Stimulated activated CD4-positive, alpha-beta T cell treated with anti-CD3 and anti-CD28 coated beads, Interleukin-12 subunit alpha, Interleukin-12 subunit beta, amount 100 ng/mL, for 24 hours (primary cell): ENCODE results near the gene EYS.
"Not testable (repeated sequence)": the region's sequence is repeated elsewhere in the genome, so short reads cannot be mapped to it uniquely, and the experiment has no call there.

Experiments used
- DNase-seq, 2 experiments: peaks; one replicate each; pipeline ENCODE4 v3.0.0-alpha.2; 2020; ENCODE audit warnings: low read depth in 2 of 2

EYS gene

DNA sequence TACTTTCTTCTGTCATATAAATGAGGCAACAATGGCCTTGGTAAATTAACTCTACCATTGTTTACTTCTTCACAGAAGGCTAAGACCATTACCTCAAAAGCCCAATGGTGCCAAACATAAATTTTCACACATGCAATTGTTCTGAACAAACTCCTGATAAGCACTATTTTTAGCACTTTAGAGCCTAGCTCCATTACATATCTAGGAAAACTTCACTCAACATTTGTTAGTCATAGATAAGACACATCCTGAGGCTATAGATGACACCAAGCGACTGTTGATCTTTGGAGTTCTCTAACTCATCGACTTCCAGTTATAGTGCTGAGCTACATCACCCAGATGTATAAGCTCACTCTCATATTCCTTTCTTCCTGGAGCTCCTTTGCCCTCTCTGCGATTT lies 245.9 kb downstream of the EYS start:
- DNase-seq, result no peak

DNA sequence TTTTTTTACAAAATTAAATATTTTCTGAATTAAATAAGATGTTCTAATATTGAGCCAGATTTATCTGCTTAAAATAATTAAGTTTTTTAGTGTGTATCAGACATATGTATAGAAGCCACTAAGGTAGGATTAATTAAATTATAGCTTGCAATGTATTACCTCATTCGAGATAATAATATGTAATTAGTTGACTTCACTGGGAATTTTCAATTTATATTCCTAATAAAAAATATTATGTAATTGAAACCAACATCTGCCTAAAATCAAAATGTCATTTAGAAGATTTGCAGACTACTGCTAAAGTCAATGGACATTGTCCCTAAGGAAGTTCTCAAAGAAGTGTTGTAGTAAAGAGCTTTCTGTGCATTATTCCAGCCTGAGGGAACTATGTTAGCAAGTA lies 254.7 kb downstream of the EYS start:
- DNase-seq, result no peak

DNA sequence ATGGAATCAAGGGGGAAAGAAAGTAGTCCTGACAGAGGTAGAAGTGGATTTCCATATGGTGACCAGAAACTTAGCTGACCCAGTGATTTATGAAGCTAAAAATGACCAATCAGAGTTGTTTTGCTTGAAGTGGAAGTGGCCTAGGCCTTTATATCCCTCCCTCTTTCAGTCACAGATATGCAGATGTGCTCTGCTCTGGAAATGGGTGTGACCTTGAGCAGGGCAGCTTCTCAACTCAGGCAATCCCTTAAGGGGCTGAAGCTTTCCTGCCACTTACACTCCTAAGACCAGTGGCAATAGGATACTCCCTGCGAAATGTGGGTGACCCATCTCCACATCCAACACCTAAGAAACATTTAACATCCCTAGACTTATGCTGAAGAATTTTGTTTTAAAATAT lies 256.6 kb downstream of the EYS start:
- no peak for DNase-seq

DNA sequence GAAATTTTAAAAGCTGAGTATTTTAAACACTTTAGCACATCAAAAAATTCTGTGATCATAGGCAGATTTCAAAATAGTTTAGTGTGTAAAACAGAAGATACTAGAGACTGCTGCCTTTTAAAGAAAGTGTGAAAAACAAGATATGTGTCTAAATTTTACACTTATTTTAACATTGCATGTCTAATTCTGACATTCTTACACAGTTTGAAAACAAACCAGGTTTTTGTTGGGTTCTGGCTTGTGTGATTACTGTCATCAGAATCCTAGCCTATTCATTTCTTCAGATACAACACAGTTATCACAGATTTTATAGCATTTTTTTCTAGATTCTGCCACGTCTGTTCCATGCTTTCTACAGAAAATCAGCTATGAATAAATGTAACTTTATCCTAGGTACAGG lies 257.1 kb downstream of the EYS start:
- no peak for DNase-seq

DNA sequence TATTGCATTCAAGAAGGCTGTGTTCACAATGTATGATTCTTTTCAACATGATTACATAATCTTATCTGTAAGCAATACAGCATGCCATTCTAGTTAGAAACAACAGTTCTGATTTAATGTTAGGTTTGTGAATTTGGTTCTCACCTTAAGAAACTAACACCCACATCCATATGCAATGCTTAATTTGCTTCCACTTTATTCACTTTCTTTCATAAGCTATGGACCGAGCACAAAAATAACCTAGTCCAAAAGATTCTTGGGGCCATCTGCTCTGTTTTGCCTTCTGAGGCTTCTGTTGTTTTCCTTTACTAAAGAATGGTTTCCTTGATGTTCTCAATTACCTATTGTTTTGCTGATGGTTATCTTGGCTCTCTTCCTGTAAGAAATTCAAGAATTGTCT lies 258.2 kb downstream of the EYS start:
- DNase-seq, result no peak

DNA sequence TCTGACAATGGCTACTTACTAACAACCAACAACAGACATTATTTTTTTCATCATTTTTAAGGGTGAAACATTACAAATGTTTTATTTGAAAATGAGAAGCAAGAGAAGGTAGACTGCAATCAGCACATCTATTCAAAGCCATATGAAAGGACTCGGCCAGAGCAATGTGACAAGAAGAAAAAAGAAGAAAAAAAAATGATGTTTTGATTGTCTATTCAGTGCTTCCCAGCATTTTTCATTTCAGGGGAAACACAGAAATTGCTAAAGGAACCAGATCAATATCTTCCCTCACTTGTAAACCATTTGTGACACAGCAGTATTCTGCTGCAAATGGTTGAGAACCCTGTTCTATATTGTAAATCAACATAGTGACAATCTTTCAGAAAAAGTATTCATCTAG lies 270.7 kb downstream of the EYS start:
- DNase-seq, result no peak

DNA sequence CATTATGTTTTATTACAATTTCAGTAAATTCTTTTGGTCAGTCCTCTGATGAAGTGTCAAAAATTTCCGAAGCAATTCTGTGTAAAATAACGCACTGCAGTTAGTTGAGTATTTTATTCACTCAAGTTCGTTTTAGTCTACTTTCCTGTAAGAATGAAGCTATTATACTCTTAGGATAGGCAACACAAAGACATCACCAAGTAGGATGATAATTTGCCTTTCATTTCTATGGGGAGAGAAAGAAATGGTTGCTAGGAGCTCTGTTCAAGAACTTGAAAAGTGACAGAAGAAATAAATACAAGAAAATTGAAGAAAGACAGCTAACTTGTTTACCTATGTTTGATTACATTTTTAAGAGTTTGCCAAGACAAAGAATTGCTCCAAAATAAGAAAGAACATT lies 290.4 kb downstream of the EYS start:
- DNase-seq, result no peak

DNA sequence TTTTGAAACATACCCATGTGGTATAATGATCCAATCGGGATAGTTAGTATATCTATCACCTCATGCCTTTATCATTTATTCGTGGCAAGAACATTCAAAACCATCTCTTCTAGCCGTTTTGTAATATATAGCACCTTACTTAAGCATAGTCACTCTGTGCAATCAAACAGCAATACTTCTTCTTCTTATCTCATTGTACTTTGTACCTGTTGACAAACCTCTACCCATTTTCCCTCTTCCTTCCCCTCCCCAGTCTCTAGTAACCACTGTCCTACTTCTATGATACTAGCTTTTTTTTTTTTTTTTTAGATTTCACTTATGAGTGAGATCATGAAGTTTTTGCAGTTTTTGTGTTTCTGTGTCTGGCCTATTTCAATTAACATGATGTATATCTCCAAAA lies 296.7 kb downstream of the EYS start:
- DNase-seq, result no peak

DNA sequence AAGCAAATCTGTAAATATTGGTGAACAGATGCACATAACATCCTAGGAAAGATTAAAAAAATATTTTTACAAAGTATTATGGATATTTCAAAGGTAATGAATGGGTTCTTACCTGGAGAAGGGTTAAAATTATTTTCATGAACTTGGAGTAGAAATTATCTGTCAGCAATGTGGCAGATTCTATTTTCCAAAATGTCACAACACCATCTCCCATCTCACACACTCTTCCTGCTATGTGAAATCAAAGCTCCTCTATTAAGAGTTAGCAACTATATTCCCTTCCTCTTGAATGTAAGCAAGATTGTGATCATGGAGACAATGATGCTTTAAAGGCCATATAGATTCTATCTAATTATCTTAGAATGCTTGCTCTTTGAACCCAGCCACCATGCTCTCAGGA lies 304.5 kb downstream of the EYS start:
- no peak for DNase-seq

DNA sequence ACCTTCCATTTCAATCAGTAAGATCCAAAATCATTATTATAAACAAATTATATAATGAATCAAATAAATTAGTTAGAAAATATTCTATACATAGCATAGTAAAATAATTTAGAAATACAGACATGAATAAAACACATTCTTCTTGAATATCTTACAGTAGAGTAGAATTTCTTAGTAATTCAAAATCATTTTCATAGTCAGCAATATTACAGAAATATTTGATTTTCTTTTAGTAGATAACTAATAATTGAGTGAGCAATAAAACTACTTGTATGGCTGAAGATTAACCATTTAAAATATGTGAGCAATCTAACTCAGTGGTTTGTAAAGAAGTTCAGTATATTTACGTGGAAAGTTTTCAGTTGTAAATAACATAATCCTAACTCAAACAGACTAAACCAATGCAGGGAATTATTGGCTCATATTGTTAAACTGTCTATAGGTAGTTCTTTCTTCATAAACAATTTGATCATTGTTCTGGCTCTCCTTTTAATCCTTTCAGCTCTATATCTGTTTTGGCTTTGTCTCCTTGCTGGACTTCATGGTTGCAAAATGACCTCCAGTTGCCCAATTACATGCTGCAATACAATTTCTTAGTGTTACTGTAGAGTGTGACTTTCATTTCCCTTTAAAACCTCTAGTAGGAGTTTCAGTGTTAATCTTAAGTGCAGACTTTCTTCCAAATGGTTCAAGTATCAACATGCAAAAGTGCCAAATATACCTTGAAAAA lies 307.5 kb downstream of the EYS start:
- no peak for DNase-seq

DNA sequence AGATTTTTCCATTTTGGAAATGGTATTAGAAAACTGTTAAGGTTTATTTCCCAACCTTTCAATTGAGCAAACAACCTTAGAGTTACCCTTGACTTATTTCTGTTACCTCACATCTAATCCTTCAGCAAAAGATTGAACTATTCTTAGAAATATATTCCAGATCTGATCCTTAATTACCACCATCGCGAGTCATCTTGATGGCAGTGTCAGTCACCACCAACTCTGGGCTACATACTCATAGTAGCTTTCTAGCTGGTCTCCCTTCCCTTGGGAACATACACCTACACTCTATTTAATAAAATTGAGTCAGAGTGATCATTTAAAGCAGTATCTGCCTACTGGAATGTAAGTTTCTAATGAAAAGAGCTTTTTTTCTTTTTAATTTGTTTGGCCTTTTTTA lies 308.2 kb downstream of the EYS start:
- DNase-seq, result no peak

DNA sequence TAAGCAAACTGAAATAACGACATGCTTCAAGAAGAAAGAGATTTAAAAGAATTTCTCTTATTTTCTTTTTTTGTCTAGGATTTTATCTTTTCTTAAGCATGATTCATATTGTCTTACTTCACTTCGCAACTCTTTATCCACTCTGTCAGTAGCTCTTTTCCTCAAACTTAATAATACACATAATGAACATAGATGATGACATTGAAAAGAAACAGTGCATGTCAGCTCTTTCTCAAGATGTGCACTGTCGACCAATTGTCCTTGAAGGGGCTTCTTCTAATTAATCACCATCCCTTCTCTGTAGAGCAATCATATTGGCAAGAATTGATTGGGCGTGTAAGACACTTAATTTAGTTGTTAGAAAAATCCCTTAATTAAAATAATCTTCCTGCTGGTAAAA lies 356.5 kb downstream of the EYS start:
- DNase-seq, result no peak

DNA sequence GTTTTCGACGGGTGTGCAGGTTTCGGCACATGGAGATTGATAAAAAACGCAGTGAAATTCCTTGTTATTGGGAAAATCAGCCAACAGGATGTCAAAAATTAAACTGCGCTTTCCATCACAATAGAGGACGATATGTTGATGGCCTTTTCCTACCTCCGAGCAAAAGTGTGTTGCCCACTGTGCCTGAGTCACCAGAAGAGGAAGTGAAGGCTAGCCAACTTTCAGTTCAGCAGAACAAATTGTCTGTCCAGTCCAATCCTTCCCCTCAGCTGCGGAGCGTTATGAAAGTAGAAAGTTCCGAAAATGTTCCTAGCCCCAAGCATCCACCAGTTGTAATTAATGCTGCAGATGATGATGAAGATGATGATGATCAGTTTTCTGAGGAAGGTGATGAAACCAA lies 404.4 kb downstream of the EYS start:
- not testable (repeated sequence) for DNase-seq

DNA sequence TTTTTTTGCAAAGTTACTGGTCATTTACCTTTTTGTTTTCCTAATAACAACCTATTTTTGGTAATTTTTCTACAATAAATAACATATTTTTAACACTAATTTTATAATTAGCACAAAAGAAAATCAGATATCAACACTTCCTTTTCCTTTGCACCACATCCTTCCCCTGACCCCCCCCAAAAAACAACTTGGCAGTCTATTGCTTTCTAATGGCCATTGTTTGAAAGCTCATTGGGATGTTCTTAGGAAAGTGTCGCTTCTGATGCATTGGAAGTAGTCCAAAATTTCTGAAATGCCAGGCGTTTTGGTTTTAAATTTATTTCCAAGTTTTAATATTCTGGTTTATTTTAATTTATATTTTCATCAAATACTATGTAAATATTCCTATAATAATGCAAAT lies 407.8 kb downstream of the EYS start:
- DNase-seq, result no peak

DNA sequence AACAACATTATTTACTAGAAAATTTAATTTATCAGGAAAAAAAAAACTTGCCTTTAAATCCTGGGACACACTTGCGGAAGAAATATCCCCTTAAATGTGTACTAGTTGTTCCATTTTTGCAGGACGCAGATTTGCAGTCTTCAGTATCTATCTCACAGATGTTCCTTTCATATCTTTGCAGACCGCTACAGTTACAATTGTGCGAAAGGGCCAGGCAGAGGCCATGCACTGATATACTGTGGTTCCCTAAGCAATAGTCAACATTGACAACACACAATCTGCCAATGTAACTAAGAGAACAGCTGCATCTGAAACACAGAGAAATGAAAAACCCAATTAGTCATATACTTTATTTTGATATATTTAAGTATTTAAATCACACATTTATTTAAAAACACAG lies 411.2 kb downstream of the EYS start:
- no peak for DNase-seq

DNA sequence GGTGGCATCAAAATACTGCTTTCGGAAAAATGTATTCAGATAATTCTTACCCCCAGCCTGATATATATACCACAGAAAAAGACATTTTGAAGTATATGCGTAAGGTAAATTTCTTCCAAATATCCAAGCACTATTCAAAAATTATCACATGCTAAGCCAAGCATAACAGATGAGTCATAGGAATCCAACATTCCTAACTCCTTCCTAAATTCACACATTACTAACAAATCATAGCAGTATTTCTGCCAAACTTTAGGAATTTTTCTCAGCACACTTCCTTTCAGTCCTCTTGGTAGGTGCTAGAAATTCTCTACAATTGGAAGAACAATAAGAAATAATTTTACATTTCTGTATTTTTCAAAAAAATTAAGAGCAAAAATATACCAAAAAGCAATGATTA lies 417.5 kb downstream of the EYS start:
- DNase-seq, result no peak

DNA sequence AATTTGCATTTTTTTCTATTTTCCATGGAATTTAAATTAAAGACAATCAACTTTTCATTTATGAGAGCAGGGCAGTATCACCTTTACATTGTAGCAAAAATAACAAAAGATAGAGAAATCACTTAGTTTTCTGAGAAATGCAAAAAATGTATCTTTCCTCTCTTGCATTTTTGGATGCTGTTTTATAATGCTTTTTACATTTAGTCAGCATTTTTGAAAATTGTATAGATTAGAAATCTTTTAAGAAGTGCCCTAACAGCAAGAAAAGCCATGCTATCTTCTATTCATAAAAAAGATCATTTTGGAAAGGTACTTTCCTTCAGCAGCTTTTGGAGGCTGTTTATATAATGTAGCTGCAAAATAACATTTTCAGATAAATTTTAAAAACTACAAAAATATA lies 421.8 kb downstream of the EYS start:
- no peak for DNase-seq

DNA sequence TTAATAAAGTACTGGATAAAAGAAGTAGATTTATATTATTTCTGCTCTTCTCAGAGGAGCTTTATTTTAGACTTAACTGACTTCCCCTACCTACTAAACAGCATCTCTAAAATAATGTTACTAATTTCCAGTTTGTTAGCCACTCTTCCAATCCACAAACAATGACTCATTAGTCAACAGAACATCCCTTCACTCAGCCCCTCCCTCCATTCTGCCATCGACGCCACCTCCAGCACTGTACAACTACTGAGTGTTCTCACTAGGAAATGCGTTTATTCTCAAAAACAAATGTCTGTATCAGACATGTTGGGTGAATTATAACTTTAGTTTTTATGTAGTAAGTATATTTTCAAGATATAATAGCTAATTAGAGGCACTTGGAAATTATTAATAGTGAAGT lies 427.0 kb downstream of the EYS start:
- DNase-seq, result no peak

DNA sequence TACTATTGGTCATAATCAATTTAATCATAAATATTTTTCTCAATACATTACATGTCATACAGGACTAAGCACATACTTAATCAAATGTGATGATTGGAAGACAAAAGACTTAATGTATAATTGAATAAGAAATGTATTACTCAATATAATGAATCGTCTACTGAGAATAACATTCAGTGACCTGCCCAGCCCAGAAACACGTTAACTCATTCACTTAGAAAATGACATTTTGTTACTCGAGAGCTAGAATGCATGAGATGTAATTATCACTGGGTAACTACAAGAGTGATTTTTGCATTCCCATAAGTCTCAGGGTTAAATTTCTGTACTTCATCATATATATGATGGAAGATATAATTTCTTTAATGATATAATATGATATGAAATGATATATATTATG lies 444.8 kb downstream of the EYS start:
- no peak for DNase-seq

DNA sequence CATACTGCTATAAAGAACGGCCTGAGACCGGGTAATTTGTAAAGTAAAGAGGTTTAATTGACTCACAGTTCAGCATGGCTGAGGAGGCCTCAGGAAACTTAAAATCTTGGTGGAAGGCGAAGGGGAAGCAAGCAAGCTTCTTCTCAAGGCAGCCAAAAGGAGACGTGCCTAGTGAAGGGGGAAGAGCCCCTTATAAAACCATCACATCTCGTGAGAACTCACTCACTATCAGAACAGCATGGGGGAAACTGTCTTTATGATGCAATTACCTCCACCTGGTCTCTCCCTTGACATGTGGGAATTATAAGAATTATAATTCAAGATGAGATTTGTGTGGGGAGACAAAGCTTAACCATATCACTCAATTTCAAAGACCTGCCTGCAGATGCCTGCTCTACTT lies 447.0 kb downstream of the EYS start:
- no peak for DNase-seq

DNA sequence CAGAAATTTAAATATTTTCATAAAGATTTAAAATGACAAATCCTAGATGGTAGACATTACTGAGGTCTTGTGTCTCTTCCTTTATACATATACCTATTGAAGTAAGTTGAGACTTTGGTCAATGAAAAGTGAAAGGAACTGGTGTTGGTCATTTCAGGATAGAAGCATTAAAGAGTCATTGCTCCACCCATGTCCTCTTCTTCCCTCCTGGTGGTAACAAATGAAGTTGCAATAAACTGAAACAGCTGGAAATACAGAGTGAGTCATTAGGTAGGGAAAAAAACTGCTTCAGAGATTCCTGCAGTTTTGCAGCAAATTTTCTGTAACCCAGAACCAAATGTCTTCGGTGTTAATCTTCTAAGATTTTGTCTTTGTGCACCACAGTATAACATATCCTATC lies 448.0 kb downstream of the EYS start:
- no peak for DNase-seq

DNA sequence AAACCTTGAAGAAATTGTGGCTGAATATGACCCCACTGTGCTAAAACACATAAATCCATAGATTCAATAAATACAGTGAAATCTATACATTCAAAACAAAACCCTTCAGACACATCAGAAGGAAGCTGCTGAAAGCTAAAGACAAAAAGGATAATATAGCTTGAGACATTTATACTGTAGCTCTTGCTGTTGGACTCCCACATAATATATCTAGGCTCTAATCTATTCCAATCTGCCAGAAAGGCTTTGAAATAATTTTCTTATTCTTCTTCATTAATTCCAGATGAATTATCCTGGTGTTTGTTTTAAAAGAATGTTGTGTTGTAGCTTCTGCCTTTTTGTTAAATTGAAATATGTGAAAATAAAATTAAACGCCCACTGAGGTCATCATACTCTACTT lies 454.0 kb downstream of the EYS start:
- DNase-seq, result no peak

DNA sequence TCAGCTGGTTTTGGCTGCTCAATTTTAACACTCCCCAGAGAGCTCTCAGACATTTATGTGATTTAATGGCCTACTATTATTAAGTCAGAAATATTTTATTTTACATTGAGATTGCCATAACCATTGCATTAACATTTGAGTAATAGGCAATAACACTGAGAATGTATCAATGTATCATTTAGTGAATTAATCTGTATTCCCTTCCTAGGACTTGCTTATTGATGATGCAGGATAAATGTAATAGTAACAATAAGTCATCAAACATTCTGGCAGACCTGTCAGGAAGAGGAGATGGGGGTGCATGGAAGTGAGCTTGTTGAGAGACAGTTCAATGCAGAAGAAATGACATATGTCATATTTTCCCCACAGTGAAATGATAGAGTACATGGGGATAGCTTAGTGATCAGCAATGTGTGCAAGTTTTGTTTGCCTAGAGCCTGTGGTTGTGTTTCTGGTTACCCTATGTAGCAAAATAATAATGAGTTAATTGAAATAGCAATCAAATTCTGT lies 458.9 kb downstream of the EYS start:
- DNase-seq, result no peak

DNA sequence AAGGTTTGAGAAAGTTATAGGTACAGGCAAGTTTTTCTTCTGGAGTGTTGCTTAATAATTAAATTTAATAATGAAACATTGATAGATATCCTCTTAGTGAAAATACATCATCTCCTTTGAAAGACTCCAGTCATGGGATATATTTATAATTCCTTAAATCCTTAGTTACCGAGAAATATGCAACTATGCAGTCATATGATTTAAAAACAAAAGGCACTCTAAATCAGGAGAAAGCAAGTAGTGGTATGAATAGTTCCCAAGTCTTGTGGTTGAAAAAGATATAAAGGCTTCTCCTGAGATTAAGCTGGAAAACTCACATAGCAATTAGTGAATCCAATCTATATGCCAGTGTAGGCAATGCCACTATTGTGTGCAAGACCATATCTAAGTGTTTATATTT lies 475.4 kb downstream of the EYS start:
- no peak for DNase-seq
